CD4-positive, alpha-beta T cell treated with Interleukin-15 for 4 hours (primary cell): ENCODE measurements around the gene NR1H2.
"Not testable (repeated sequence)": the region's sequence is repeated elsewhere in the genome, so short reads cannot be mapped to it uniquely, and the experiment has no call there.

Experiments used
- DNase-seq: peaks from one replicate; pipeline ENCODE4 v3.0.0-alpha.2; 2020; ENCODE audit warnings: low spot score

The NR1H2 gene

DNA sequence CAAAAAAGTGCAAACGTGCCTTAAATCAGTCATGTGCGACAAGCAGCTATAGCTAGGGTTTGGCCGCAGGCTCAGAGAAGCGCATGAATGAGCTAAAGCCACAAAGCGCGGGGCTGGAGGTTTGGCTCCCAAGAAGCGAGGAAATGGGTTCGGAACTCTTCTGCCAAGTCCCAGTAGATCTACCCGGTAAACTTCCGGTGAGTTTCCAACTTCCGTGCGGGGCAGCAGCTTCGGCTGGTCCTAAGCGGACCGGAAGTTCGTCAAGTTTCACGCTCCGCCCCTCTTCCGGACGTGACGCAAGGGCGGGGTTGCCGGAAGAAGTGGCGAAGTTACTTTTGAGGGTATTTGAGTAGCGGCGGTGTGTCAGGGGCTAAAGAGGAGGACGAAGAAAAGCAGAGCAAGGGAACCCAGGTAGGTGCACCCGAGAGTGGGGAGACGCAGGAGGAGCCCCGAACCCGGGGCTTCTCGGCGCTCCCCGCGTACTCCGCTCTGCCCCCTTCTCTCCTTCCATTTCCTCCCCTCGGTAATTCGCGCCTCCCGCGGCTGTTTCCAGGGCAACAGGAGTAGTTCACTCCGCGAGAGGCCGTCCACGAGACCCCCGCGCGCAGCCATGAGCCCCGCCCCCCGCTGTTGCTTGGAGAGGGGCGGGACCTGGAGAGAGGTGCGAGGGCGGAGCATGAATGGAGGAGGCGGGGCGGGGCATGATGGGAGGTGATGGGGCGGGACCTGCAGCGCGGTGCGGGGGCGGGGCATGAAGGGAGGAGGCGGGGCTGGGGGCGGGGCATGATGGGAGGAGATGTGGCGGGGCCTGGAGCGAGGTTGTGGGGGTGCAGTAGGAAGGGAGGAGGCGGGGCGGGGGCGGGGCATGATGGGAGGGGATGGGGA lies at the start of gene NR1H2:
Gene NR1H2 (plus strand): TSS at position 292 of the 885 bp plus-strand sequence. CDS start 1,149 bp downstream, outside the sequence.
- DNase-seq: peak; percentile 96

DNA sequence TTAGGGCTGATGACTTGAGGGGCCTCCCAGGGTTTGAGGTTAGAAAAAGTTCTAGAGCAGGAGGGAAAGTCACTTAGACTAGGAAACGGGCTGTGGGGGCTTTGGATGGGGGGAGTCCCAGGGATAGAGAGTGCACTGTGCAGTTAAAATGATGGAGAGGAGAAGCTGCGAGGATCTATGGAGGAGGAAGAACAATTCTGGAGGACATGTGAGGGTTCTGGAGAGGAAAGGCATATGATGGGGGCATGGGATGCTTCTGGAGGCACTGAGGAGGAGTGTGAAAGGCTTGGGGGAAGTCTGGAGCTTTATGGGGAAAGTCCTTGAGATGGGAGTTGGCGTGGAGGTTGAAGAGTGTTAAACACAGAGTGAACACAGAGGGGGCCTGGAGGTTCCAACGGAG lies 49.2 kb upstream of the NR1H2 start:
- DNase-seq: no peak

DNA sequence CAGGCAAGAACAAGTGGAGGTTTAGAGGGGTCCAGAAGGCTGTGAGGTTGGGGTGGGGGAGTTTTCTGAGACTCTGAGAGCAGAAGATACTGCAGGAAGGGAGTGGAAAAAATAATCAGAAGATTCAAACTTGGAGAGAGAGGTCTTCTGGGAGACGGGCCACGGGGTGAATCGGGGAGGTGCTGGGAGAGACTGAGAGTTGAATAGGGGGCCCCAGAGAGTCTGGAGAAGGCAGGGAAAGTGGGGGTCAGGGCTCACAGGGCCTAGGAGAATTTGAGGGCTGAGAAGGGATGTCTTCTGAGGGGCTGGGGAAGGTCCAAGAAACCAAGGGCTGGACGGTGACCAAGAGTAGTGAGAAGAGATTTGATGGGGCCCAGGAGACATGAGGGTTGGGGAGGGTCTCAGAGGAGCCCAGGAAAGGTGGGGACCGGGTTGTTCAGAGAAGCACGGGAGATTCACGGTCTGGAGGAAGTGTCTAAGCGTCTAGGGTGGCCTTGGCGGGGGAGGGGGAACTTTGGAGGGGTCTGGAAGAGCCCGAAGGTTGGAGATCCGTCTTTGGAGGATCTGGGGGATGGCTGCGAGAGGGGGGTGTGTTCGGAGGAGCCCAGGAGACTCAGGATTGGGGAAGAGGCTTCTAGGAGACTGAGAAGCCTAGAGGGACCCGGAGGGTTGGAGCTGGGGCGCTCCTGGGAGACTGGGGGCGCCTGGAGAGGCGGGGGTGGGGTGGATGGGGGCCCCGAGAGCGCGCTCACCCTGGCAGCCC lies 48.6 kb upstream of the NR1H2 start:
- no peak for DNase-seq

DNA sequence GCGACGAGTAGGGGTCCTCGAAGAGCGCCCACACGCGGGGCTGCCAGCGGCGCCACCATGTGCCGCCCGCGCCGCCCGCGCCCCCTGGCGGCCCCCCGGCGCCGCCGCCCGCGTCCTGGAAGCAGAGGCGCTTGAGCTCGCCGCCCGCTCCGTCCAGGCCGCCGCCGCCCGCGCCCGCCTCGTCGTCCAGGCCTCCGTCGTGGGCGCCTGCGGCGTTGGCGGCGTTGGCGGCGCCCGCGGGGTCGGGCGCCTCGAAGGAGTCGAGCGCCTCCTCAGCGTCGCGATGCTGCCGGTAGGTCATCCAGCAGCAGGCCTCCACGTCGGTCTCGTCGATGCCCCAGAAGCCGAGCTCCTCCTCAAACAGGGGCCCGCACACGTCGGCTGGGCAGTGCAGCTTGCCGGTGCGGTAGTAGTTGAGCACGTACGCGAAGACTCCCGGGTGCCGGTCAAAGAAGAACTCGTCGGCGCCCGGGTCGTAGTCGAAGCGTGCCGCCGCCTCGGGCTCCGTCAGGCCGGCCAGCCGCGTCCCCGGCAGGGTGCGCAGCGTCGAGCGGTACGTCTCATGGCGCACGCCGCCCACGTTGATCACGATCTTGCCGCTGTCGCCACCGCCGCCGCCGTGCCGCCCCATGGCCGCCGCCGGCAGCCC lies 47.9 kb upstream of the NR1H2 start:
- no peak for DNase-seq

DNA sequence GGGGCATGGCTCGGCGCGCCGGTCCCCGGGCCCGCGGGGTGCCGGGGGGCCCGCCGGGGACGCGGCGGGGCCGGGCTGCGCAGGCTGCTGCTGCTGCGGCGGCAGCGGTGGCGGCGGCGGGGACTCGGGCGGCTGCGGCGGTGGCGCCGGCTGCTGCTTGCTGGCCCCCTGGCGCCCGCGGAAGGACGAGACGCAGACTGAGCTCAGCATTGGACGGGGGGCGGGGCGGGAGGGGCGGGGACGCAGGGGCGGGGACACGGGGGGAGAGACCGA lies 47.4 kb upstream of the NR1H2 start:
- no peak for DNase-seq

DNA sequence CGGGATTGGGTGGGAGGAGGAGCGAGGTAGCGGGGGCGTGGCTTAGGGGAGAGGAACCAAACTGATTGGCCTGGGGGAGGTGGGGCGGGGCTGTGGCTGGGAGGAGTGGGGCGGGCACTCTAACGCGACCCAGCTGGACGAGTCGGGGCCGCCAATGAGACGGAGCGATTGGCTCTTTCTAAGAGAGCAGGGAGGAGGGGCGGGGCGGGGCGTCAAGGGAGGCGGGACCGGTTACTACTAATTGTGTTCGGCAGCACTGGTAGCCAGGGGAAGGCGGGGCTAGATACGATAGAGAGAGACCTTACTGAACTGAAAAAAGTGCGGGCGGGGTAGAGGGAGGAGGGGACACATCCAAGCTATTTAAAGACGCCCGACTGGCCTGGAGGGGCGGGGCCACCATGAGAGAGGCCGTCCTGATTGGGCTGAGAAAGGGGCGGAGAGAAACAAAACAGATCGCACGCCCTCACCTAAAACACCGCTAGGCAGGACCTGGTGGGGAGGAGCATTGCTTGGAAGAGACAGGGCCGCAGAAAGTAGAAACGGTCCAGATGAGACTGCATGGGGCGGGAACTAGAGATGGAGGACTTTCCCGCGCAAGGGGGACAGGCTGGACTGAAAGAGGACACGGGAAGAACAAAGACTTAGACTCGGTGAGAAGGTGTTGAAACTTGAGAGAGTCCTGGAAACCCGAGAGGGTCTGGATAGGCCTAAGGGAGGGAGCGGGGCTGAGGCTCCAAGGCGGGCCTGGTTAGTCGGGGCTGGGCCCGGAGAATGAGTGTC lies 46.9 kb upstream of the NR1H2 start, which contains the start of gene KCNC3:
Gene KCNC3 (minus strand): TSS at position 232 of the 780 bp plus-strand sequence. CDS start 295 bp downstream, outside the sequence.
- DNase-seq: peak; percentile 89

DNA sequence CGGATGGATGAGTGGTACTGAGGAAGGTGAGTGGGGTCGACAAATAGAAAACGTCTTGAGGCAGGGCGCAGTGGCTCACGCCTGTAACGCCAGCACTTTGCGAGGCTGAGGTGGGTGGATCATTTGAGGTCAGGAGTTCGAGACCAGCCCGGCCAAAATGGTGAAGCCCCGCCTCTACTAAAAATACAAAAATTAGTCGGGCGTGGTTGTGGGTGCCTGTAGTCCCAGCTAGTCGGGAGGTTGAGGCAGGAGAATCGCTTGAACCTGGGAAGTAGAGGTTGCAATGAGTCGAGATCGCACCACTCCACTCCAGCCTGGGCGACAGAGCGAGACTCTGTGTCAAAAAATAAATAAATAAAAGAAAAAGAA lies 46.3 kb upstream of the NR1H2 start:
- not testable (repeated sequence) for DNase-seq

DNA sequence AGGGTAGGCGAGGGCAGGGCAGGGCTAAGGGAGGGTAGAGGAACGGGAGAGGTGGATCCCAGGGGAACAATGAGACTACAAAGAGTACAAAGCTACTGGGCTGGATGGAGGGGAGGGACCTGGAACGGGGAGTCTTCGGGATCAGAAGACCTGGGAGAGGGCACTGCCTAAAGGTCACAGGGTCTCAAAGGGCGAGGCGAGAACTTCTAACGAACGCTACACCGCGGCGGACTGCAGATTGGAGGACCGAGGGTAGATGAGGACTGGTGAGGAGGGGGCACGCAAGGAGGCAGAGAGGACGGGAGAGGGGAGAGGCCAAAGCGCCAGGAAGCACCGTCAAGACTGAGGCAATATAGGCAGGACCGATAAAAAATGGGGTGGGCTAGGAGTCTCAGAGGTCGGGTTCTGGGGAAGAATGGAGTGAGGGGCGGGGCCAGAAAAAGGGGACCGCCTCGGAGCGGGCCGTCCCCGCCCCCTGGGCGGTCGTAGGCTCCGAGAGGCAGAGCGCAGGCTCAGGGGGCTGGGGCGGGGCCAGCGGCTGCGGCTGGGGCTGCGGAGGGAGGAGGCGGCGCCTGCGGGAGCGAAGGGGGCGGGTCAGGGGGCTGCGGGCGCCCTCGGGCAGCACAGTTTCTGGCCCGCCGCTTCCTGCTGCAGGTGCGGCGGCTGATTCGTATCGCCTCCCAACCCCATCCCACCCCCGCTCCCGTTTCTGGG lies 45.7 kb upstream of the NR1H2 start:
- peak; percentile 66 for DNase-seq

DNA sequence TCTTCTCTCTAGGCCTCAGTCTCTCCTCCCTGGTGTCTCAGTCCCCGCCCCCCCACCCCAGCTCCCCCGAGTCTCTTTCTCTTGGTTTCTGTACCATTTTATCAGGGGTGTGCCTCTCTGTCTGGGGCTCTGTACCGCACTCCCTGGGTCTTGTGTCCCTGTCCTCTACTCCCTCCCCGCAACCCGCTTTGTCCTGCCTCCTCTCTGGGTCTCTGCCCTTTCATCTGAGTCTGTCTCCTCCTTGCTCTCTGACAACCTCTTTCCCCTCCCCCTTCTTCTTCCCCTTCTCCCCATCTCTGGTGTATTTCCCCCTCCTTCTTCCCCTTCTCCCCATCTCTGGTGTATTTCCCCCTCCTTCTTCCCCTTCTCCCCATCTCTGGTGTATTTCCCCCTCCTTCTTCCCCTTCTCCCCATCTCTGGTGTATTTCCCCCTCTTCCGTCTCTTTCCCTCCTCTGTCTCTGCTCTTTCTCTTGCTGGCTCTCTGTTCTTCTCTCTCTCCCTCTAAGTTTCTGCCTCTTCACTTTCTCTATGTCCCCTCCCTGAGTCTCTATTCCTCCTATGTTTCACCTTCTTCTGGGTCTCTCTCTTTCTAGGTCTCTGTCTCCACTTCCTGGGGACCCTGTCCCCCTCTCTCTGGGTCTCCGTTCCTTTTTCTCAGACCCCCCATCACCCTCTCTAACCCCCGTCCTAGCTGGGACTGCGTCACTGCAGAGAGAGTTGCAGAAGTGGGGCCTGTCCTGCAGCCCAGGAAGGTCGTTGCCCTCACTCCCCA lies 44.9 kb upstream of the NR1H2 start:
- no peak for DNase-seq

DNA sequence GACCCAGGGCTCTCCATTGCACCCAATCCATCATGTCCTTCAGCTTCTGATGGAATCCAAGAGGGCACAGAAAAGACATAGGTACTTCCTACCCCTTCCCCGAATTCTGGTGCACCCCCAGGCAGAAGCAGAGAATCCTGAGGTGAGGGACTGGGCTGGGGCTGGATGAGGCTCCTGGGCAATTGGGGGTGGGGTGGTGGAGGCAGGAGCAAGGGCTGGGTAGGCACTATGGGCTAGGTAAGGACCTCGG lies 44.3 kb upstream of the NR1H2 start:
- no peak for DNase-seq

DNA sequence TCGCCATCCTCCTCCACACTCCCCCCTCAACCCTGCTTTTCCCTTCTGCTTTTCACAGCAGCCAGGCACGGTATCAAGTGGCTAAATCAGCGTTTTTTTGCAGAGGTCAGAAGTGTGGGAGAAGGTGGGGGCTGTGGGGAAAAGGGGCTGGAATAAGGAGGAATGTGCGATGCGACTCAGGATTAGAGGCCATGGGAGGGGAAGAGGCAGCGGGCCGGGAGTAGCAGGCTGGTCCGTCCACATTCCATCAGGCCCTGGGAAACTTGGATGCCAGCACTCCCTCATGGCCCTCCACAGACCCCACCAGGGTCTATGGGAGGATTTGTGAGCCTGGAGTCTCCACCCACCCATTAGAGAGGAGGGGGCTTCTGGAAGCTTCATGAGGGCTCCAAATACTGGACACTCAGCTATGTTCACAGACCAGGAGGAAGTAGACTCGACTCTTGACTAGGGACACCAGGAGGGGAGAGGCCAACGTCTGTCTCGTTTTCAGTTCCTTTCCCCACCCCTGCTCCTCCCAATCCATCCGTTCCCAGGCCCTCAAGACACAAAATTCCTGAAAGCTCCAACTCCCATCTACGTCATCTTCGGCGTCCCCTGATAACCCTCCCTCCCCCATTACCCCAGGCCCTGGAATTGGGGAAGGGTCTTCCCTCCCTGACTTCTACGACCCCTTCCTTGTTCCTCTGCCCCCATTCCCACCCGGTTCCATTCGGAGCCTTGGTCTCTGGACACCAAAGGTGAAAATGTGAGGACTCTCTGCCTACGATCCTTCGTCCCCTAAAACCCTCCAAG lies 43.8 kb upstream of the NR1H2 start:
- DNase-seq: no peak

DNA sequence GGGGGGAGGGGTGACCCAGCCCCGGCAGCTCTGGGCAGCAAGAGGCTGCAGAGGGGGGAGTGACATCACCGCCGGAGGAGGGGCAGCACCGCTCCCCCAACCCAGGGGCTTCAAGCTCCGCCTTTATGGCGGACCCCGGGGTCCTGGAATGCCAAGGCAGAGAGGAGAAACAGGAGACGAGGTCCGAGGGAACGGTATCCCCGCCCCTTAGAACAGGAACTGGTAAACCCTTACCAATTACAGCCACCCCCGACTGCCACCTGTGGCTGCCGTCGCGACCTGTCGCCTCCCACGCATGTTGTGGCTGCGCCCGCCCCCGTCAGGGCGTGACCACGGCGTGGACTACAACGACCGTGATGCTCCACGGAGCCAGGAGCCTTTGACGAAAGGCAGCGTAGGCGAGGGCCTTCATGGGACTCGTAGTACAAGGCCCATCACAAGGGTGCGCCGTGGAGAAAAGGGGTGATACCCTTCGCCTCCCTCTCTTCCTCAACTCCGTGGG lies 43.0 kb upstream of the NR1H2 start:
- peak; percentile 88 for DNase-seq

DNA sequence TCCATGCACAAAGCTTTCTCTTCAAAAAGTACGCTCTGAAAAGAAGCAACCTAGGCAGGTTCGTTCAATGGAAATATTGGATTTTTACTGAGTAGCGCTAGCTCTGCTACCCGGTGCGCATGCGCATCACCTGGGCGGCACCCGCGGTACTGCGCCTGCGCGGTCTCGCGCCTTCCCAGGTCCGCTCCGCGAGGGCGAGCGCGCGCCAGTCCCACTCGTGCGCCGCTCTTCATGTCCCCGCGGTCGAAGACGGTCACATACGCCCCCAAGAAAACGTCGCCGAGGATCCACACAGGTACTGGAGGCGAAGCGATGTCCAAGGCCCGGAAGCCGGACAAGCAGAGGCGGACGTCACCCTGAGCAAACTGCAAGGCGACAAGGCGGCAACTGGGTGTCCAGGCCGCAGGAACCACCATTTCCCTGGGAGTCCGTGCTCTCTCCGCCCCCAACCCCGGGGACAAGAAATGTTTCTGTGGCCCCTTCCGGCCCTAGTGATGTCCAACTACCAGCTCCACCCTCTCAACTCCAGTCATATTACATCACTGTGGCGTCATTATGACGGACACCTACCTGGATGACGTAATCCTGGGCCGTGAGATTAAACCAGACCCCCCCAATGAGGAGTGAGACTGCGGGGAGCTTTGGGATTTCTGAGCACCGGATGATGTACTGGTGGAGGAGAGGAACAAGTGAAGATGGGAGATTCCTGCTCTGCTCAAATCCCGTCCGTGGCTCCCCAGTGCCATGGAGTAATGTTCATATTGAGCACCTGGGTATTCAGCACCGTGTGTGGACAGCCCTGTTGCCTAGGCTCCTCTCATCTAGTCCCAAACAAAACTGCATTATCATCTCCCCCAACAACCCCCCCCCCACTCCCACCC lies 42.3 kb upstream of the NR1H2 start:
- peak; percentile 78 for DNase-seq

DNA sequence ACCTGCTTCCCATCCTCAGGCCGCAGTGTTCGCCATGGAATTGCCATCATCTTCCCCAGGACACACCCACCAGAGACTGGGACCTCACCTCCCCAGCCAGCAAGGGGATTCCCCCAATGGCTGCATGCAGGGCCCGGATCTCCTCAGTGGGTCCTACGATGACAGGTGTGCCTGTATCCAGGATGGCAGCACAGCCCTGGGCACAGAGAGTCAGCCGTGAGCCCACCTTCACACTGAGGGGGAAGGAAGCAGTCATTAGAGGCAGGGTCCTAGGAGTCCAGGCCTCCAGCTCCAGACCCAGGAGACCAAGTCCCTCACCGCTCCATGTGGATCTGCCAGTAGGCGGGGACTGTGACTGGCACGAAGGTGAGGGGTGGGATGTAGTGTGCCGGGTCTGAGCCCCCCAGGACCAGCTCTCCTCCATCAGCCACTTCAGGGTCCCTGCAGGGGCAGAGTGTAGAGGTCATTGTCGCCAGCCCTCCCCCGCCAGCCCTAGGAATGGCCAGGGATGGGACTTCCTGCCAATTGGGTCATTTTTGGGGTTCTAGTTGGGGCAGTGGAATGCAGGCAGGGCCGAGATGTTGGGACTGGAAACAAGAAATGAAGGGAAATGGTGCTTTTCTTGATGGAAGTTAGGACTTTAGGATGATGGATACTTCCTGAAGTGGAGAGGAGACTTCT lies 41.4 kb upstream of the NR1H2 start:
- DNase-seq: no peak

DNA sequence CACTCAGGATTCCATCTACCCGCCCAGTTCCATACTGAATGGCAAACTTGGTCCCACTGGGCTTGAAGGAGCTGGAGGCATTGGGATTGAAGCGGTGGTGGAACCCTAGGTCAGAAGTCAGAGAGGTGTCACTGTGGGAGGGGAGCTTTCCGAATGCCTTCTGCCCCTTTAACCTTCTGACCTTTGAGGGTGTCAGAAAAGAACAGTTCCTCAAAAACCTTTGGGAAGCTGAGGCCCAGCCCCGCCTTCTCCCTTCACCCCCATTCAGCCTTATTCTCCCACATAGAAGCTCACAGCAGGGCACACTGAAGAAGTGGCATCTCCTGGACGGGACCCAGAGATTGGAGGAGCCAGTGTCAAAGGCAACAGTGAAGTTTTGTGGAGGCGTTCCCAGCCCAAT lies 39.2 kb upstream of the NR1H2 start:
- DNase-seq: not testable (repeated sequence)

DNA sequence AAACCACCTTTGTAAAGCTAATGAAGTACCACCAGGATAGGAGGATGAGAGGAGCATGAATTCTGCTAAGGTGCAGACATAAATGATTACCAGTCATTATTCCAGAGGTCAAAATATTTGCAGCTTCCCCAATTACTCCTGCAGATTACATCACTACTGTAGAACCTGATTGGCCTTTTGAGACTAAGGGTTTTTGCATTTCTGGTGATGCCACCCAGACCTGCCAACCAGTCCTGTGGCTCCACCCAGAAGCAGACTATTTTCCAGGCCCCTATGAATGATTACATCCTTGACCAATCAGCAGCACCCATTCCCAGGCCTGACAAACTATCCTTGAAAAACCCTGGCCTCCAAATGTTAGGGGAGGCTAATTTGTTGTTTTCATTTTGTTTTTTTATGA lies 35.9 kb upstream of the NR1H2 start:
- no peak for DNase-seq

DNA sequence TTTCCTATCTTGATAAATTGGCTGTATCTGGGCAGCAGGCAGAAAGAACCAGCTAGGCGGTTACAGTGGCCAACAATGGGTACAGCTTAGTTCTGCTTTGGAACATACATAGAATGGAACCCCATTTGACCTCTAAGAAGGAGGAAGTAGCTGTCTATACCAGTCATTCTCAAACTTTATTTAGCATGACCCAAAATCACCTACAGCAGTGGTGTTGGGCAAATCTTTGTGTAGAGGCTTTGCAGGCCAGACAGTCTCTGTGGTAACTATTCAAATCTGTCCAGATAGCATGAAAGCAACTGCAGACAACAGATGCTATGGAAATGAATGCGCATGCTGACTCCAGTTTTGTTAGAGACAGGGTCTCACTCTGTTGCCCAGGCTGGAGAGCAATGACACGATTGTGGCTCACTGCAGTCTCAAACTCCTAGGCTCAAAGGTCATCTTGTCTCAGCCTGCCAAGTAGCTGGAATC lies 35.1 kb upstream of the NR1H2 start:
- DNase-seq: no peak

DNA sequence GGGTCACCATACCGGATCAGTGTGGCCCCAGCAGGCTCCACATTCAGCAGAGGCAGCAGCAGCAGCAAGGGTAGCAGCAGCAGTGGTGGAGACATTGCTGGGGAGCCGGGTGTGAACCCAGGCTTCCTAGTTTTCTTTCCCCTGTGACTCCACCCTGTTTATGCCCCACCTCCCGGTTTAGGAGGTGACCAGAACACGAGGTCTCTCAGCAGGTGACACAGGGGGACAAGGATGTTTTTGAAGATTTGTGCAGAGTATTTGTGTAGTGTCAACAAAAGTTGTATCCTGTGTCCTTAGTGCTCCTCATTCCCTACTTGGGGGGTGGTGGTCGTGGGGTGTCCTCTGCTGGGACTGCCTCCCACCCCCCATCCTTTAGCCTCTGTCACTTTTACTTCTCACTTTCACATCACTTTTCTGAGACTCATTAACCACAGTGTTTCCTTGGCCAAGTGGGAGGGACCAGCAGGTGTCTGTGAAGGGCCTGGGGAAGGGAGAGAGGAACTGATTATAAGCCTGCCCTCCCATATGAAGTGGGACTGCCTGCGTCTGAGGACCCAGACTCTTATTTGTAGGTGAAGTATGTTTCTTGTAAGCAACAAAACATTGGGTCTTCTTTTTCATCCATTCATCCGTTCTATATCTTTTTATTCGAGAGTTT lies 31.5 kb upstream of the NR1H2 start:
- DNase-seq: no peak
